Measurements from ENCODE around the gene STK40.

DNA sequence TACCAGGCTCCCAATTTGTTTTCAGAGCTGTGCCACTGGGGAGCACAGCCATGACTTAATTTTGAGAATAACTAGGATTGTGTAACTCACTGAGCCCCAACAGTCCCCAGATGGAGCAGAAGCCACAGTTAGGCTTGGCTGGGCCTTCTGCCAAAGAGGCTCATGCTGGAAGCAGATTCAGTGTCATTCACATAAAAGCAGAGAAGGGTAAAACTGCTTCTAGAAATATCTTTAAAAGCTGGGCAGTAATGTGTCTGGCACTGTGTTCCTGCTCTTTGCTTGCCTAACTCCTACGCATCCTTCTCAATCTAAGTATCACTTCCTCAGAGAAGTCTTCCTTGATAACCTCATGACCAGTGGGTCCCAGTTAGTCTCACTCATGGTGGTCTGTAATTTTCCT lies 20.3 kb downstream of the STK40 start:
- no peak for TF ChIP-seq POLR2A (IDR thresholded peaks at IDR 0.05)
- TF ChIP-seq, protein P1, sequence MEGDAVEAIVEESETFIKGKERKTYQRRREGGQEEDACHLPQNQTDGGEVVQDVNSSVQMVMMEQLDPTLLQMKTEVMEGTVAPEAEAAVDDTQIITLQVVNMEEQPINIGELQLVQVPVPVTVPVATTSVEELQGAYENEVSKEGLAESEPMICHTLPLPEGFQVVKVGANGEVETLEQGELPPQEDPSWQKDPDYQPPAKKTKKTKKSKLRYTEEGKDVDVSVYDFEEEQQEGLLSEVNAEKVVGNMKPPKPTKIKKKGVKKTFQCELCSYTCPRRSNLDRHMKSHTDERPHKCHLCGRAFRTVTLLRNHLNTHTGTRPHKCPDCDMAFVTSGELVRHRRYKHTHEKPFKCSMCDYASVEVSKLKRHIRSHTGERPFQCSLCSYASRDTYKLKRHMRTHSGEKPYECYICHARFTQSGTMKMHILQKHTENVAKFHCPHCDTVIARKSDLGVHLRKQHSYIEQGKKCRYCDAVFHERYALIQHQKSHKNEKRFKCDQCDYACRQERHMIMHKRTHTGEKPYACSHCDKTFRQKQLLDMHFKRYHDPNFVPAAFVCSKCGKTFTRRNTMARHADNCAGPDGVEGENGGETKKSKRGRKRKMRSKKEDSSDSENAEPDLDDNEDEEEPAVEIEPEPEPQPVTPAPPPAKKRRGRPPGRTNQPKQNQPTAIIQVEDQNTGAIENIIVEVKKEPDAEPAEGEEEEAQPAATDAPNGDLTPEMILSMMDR (IDR thresholded peaks at IDR 0.05) = no peak
